ENCODE measurements around the gene C2CD3.

GRCh38 chr11:74030723-74031676 is 139.8 kb downstream of the C2CD3 start:
- TF ChIP-seq SREBF2 (CRISPR knock-in tag; IDR thresholded peaks at IDR 0.05) (no peak), ZBTB40 (IDR thresholded peaks at IDR 0.05) (no peak), ZBTB40 (CRISPR knock-in tag; IDR thresholded peaks at IDR 0.05) (no peak), RNF219 (CRISPR knock-in tag; IDR thresholded peaks at IDR 0.05) (no peak)
